NCI-H1105 (cell line): ENCODE data around the gene ITGAV.
"Not testable (repeated sequence)": the region's sequence is repeated elsewhere in the genome, so short reads cannot be mapped to it uniquely, and the experiment has no call there.

Experiments used
- DNase-seq: peaks from one replicate; lab custom pipeline; 2025; lab: John Stamatoyannopoulos, UW

The ITGAV gene

DNA sequence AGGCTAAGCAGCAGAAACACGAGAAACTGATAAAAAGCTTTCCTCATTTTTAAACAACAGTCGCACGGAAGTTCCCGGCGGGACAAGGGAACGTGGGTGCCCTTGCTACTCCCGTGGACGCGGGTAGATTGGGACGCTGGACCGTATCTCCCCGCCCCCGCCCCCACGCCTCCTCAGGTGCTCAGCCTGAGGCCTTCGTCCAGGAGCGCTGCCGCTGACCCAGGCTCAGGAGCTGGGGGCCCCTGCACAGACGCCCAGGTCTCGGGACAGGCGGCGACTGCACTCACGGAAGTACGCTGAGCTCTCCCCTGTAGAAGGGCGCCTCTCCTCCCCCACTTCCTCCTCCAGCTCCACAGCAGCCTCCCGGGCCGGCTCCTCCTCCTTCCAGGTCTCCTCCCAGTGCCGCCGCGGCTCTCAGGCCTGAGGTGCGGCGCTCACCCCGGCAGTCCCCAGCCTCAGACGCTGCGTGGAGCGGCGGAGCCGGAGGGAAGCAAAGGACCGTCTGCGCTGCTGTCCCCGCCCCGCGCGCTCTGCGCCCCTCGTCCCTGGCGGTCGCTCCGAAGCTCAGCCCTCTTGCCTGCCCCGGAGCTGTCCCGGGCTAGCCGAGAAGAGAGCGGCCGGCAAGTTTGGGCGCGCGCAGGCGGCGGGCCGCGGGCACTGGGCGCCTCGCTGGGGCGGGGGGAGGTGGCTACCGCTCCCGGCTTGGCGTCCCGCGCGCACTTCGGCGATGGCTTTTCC is at the start of gene ITGAV:
Gene ITGAV, plus strand, starts transcription at position 445 of the 738 bp plus-strand sequence. Its CDS starts 283 bp downstream, at position 728.
- DNase-seq, result peak; percentile 80

DNA sequence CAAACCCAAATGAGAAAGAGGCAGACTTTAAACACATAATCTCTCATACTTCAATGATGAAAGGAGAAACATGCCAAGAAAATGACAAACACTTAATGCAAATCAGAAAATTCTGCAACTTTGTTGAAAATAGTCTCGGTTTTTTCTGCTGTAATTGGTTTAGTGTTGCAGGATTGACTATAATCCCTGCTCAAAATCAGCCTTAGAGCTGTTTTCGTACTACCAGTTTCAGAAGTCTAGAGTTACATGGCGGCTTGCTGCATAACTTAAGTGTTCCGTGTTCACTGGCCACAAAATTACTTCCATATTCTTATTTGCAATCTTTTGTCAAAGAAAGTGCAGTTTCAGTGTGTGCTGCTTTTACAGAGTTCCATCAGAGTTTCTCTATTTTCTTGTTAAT is 48.9 kb upstream of the ITGAV start:
- no peak for DNase-seq

DNA sequence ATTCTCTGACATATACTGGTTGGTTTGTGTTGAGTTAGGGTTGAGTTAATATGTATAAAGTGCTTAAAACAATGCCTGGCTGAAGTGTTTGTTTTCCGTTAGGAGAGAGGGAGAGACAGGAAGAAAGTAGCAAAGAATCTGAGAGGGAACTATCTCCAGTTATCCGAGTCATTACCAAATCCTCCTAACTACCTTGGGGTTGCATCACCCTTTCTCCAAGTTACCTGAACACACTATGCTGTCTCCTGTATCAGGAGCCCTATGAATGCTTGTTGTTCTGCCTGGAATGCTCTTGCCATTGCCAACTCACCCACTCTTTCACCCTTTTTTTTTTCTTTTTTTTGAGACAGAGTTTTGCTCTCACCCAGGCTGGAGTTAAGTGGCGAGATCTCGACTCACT is 47.9 kb upstream of the ITGAV start:
- DNase-seq, result no peak

DNA sequence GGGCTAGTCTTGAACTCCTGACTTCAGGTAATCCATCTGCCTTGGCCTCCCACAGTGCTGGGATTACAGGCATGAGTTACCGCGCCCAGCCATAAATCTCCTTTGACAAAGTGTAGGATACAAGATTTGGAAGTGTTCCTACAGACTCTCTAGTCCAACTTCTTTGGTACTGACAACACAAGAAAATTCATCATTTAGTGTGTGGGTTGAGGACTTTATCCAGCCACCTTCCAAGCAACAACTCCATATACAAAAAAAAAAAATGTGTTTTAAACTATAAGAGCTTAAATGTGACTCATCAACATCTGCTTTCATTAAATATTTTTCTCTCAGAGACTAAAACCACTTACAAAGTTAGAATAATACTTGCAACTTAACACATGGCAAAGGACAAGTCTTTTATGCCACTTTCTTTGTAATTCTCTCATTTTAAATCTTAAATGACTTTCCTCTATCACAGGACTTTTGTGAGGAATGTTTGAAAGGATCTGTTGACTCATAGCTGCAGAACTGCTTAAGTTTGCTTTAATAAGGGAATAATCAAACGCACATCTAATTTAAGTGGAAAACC is 46.2 kb upstream of the ITGAV start:
- no peak for DNase-seq

DNA sequence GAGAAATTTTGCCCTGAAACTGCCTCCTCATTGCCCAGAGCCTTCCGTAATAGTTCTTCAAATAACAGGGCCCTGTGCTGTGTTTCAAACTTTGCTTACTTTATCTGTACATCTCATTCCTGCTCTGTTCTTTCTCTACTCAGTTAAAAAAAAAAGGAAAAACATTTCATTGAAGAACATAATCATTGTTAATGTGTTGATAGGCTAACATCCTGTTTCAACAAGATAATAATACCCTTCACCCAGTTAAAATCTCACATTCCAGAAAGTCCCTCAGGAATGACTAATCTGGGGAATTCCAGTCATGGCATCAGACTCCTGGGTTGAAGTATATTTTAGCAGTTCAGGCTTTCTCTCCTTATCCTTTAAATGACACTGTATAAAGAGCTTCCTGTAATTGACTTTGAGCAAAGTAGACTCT is 45.6 kb upstream of the ITGAV start:
- no peak for DNase-seq

DNA sequence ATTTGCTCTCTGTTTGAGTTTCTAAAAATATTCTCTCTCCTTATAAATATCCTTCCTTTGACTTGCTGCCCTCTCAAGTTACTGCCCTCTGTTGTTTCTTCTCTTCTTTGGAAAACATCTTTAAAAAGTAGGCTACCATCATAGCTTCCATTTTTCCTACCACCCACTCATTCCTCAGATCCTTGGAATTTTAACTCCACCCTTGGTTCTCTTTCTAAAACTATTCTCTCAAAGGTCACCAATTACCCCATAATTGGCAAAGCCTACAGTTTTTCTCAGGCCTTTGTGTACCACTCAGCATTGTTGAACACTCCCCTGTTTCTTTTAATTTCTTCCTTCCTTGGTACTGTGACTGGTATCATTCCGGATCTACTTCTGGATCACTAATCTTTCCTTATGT is 43.0 kb upstream of the ITGAV start:
- no peak for DNase-seq

DNA sequence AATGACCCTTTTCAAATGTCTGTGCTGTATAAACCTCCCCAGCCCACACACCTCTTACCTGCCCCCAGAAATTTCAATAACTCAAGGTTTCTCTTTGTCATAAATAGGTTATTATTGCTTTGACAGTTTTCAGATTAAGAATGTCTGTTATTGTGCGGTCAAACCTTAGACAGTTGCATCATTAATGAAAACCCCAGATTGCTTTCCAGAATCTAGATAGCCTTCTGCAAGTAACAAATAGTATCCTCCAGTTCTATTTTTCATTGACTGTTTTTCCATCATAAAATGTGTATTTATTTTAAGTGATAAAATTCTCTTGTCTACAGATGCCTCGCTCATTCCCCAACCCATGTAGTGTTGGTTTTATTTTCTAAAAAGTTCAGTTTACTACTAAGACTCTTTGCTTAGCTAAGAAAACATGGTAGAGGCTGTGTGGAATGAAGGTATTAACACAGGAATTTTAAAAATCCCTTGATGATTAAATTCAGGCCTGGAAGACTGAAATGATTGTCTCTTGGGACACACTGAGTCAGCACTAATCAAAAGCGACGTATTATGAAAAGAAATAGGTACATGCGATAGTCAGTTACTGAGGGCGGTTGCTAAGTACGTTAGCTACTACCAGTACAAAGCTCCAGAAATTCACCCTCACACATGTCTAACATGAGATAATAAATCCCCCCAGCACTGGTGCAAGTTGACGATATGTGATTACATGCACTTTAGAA is 38.4 kb upstream of the ITGAV start:
- no peak for DNase-seq

DNA sequence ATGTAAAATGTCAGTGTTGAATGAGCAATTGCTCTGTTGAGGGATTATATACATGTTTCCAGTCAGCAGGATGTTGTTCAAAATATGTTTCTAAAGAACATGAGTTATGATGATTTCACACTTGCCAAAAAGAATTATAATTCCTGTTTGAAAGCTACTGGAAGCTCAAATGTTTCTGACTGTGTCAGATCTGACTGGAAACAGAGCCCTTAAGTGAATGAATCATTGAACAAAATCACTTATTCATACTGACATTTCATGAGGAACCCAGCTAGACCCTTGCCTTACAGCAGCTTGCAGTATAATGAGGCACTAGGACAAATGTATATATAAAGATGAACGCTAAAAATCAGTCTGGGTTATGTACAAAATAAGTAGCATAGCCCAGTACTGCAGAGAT is 35.4 kb upstream of the ITGAV start:
- DNase-seq, result no peak

DNA sequence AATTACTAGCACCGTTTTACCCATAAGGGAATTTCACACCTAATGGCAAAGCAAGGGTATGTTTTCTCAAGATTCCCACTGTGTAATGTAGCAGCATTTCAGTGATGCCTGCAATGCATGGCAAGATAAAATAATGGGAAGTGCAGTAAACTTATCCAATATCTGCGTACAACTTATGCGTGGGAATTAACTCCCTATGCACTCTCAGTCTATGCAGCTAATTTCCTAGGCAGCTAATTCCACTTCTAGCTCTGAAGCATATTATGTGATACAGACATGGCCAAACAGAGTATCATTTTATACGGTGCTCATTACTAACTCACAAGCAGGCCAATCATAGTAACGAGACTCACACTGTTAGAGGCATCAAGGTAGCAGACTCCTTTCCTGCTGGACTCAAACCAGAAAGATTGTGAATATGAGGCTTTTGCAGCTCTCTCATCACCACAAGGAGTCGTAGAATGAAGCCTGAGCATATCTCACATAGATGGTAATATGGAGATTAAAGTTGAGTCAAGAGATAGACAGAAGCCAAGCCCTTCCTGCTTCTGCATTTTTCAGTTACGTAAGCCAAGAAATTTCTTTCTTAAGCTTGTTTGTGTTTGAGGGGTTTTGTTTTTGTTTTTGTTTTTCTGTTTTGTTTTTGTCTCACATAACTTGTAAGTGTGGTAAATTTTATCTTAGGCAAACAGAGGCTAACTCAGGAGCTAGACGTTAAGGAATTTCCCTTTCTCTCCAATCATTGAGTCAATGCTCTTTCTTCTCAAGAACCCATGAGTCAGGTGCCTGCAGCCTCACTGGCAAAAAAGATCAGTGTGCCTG is 34.8 kb upstream of the ITGAV start:
- no peak for DNase-seq

DNA sequence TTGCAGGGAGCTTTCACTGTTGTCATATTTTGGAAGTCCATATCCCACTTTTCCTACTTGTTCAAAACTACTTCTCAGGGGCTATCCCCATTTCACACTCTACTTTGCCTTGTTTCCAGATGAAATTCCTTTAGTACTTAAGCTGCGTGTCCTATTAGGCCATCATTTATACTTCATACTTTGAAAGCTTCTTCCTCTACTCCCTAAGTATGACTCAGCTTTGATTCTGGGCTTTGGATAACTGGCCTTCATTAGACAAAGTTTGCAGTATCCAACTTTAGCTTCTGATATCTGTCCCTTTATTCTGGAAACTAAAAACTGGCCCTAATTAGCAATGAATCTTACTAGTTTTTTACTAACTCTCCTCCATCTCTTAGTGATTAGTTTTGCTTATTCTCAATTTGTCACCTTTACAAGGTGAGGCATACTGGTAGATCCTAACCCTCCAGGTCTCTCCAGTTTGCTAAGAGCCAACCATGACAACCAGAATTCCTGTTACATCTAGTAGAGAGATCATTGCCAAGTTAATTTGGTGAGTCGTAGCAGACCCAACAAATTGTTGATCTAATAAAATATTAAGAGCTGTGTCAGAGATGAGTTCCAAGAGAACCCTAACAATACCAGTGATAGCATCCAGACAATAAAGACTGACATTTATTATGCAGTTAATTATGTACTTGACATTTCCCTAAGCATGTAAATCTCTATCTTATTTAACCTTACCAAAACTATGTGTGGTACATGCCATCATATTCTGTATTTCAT is 31.2 kb upstream of the ITGAV start:
- no peak for DNase-seq

DNA sequence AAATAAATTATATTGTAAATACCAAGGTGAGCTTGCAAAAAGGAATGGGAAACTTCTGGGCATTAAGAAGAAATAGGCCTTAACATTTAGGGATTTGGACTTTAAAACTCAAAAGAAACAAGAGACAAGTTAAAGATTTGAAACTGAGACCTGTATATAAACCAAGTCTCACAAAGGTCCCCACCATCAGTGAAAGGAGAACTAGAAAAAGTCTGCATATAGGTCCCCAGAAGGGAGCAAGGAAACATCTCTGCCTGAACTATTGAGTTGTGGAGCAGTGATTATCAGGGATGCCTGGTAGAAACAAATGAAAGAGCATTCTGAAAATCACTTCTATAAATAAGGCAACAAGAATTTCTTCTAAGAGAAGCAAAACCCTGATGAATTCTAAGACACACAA is 30.5 kb upstream of the ITGAV start:
- DNase-seq, result no peak

DNA sequence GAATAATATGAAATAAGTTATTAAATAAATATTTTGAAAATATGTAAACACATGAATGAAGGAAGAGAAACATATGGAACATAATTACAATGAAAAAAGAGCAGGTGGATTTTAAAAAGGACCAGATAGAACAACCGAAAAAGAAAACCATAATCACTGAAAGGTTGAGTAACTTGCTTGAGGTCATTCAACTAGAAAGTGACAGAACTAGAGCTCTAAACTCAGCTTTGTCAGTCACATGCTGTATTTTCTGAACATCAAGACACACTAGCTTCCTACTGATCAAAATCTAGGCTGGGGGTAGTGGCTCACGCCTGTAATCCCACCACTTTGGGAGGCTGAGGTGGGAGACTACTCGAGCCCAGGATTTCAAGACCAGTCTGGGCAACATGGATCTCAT is 30.0 kb upstream of the ITGAV start:
- DNase-seq, result no peak

DNA sequence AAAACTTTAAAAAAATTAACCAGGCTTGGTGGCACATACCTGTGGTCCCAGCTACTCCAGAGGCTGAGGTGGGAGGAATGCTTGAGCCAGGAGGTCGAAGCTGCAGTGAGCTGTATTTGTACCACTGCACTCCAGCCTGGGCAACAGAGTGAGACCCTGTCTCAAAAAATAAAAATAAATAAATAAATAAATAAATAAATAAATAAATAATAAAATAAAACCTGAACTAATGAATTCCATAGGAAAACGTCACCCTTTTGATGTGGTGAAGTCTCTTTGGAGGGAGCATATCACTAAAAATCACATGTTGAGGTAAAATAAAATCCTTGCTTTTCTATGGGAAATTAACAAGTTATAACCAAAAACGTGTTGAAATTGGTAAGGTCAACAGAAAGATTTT is 29.6 kb upstream of the ITGAV start:
- DNase-seq, result no peak

DNA sequence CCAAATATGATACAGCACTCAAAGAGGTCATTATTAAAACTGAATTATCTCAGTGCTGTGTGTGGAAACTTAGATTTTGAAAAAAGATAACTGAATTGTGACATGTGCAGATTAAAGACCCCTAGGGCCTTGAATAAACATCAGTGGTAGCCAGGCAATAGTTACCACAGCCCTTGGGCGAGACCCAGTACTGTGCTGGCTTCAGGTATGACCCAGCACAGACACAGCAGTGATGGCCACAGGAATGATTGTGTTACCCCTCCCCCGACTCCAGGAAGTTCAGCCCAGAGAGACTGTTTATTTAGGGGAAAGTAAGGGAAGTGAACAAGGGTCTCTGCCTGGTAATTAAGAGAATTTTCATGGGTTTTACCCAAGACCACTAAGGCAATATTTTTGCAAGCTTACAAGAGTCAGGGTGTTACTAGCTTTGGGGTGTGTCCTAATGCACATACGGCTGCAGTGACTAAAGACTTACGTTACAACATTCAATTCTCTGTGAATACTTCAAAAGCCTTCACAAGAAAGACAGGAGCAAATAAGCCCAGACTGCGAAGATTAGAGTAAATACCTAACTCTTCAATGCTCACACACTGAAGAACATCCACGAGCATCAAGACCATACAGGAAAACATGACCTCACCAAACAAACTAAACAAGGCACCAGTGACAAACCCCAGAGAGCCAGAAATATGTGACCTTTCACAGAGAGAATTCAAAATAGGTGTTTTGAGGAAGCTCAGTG is 28.2 kb upstream of the ITGAV start:
- DNase-seq, result no peak

DNA sequence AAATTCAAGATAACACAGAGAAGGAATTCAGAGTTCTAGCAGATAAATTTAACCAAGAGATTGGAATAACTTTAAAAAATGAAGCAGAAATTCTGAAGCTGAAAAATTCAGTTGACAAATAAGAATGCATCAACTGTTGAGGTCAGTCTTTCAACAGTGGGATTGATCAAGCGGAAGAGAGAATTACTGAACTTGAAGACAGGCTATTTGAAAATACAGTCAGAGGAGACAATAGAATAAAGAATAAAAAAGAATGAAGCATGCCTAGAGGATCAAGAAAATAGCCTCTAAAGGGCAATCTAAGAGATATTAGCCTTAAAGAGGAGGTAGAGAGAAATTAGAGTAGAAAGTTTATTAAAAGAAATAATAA is 27.7 kb upstream of the ITGAV start:
- no peak for DNase-seq

DNA sequence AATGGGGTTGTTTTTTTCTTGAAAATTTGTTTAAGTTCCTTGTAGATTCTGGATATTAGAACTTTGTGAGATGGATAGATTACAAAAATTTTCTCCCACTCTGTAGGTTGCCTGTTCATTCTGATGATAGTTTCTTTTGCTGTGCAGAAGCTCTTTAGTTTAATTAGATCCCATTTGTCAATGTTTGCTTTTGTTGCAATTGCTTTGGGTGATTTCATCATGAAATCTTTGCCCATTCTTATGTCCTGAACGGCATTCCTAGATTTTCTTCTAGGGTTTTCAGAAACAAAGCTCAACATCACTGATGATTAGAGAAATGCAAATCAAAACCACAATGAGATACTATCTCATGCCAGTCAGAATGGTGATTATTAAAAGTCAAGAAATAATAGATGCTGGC is 21.3 kb upstream of the ITGAV start:
- not testable (repeated sequence) for DNase-seq

DNA sequence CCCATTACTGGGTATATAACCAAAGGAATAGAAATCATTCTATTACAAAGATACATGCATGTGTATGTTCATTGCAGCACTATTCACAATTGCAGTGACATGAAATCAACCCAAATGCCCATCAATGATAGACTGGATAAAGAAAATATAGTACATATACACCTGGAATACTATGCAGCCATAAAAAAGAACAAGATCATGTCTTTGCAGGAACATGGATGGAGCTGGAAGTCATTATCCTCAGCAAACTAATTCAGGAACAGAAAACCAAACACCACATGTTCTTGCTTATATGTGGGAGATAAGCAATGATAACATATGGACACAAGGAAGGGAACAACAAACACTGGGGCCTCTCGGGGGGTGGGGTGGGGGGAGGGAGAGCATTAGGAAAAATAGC is 20.7 kb upstream of the ITGAV start:
- DNase-seq, result not testable (repeated sequence)

DNA sequence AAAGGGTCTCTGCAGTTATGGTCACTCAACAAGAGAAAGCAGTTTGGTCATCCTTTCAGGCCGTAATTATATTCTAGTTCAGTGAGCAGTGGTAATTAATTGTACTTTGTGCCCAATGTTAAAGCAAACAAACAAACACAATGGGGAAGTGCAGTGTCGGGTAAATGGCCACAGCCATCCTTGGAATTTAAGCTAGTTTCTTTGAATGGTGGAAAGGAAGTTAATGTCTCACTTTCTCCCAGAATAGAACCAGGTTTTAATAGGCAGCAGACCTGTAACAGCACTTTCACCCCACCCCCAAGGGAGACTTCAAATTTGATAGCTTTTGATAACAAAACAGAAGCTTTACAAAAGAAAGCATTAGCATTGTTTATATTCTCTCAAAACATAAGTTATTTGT is 20.0 kb upstream of the ITGAV start:
- DNase-seq, result no peak

DNA sequence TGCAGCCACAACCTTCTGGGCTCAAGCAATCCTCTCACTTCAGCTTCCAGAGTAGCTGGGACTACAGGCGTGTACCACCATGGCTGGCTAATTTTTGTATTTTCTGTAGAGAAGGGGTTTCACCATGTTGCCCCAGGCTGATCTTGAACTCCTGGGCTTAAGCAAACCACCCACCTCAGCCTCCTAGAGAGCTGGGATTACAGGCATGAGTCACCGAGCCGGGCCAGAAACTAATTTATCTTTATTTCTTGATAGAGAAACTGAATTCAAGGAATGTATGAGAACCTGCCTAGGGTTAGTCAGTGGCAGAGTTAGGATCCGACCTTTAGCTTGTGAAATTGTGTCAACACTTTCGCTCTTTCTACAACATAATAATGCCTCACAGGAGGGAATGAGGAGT is 19.3 kb upstream of the ITGAV start:
- DNase-seq, result no peak

DNA sequence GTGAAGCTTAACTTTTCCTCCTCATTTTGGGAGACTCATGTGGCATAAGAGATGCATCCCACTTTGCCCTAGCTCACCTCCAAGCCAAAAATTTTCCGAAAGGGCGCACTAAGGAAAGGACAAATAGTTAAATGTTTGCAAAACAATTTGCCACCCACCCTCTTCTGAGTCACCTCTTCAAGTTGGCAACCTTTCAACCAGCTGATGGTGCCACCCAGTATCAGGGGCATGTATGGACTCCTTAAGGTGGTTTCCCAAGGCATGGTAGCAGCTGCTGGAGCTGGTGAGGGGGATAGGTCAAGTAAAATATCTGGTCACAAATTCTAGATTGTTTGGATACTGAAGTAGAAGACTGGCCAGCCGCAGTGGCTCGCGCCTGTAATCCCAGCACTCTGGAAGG is 17.2 kb upstream of the ITGAV start:
- DNase-seq, result no peak

DNA sequence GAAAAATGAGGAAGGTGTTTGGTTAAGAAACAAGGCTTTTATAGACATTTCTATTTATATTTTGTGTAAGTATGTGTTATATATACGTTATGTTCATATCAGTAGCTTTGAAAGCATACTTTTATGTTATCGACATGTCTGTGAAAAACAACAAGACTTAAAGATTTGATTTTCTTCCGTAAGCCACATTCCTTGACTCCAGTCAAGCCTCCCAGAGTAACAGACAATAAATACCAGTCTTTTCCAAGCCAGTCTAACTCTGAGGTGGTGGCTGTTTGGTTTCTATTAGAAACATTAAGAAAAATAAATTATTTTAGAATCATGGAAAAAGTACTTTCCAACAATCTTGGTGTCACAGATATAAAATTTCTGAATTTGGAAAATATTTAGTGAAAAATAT is 16.3 kb upstream of the ITGAV start:
- no peak for DNase-seq
